Smooth muscle cell (in vitro differentiated cells): ENCODE data around the gene CENPN. TPM values are rescaled to one million over a fixed set of nuclear protein-coding genes. Genes with fewer than 3 reads are reported as not detected.

Source experiments
- DNase-seq: peaks from one replicate; lab custom pipeline; 2025; ENCODE audit not compliant: unreplicated experiment; lab: John Stamatoyannopoulos, UW
- H2AFZ ChIP-seq: fragments of 200-600 bp; sonication (generic); 2 replicates; pipeline ENCODE4 v1.6.0; 2016; ENCODE audit warnings: antibody characterized with exemption, low read depth, mild to moderate bottlenecking
- H3F3A ChIP-seq: fragments of 200-600 bp; sonication (generic); 2 replicates; pipeline ENCODE4 v1.6.0; 2017; ENCODE audit warnings: antibody characterized with exemption, low read depth
- H3K27ac ChIP-seq: fragments of 200-600 bp; sonication (generic); 2 replicates; pipeline ENCODE4 v1.5.1; 2016; ENCODE audit warnings: low read depth, mild to moderate bottlenecking
- H3K27me3 ChIP-seq: fragments of 200-600 bp; sonication (generic); 2 replicates; pipeline ENCODE4 v1.6.1; 2016; ENCODE audit warnings: low read depth, mild to moderate bottlenecking
- H3K36me3 ChIP-seq: fragments of 200-600 bp; sonication (generic); 2 replicates; pipeline ENCODE4 v1.5.1; 2016; ENCODE audit warnings: low read depth
- H3K4me1 ChIP-seq: fragments of 200-600 bp; sonication (generic); 2 replicates; pipeline ENCODE4 v1.5.1; 2016; ENCODE audit warnings: low read depth
- H3K4me2 ChIP-seq: fragments of 200-600 bp; sonication (generic); 2 replicates; pipeline ENCODE4 v1.6.0; 2016; ENCODE audit warnings: mild to moderate bottlenecking
- H3K4me3 ChIP-seq: fragments of 200-600 bp; sonication (generic); 2 replicates; pipeline ENCODE4 v1.5.1; 2016; ENCODE audit warnings: mild to moderate bottlenecking
- H3K79me2 ChIP-seq: fragments of 200-600 bp; sonication (generic); 2 replicates; pipeline ENCODE4 v1.6.0; 2016; ENCODE audit warnings: low read depth, mild to moderate bottlenecking
- H3K9ac ChIP-seq: fragments of 200-600 bp; sonication (generic); 2 replicates; pipeline ENCODE4 v1.6.0; 2016; ENCODE audit warnings: low read depth
- H3K9me3 ChIP-seq: fragments of 200-600 bp; sonication (generic); replicated peaks from 2 replicates; pipeline ENCODE4 v1.5.1; 2016; ENCODE audit warnings: low read depth
- H4K20me1 ChIP-seq: fragments of 200-600 bp; sonication (generic); 2 replicates; pipeline ENCODE4 v1.6.0; 2016; ENCODE audit warnings: low read depth
- WGBS: methylation state at CpG from one replicate; pipeline ENCODE4 v1.1.7; 2016; ENCODE audit warnings: low lambda C conversion rate; 5-methylcytosine and 5-hydroxymethylcytosine counted together
- polyA plus RNA-seq: library from polyadenylated mRNA; unstranded; fragments of >200 nt; fragmentation: Nextera tagmentation; extraction: Ambion mirVana; gene quantifications from 2 replicates; pipeline ENCODE4 v1.2.1, GENCODE V29; 2016
- total RNA-seq: library from RNA; depleted of rRNA; stranded (reverse); fragments of >200 nt; gene quantifications from 2 replicates; pipeline ENCODE4 v1.2.3, GENCODE V29; 2014
- TF ChIP-seq, protein P1 (sequence below): fragments of 200-600 bp; sonication (generic); IDR thresholded peaks from 2 replicates; pipeline ENCODE4 v1.5.1; 2017; ENCODE audit warnings: borderline replicate concordance, mild to moderate bottlenecking, antibody characterized with exemption; ENCODE audit not compliant: insufficient read depth, poor library complexity, severe bottlenecking

Gene CENPN
- total and polyA plus RNA-seq, 2 experiments from 2014 or later = 18.8 to 25.1 TPM

DNA sequence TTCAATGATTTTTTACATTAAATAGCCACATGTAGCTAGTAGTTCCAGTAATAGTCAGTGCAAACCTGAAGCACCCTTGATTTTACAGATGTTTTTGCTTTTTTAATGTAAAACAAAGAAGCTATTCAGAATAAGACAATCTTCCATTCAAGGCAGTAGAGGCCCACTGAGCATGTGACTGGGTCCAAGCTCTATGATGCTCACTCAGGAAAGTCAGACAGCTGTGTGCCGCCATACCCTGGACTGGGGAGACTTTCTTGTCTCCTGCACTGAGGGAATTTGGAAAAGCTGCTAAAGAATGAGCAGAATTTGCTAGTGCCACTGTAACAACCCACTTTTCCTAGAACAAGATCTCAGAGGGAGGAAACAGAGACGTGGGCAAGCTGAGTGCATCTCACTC, 11.5 kb downstream of the CENPN start:
- no peak overlapping the region for H3K4me2 ChIP-seq
- H3K9me3 ChIP-seq = no peaks in the 10 kb centered on the region
- no peaks in the 10 kb centered on the region for H3K27me3 ChIP-seq
- H2AFZ ChIP-seq = no peak overlapping the region
- H3K9ac ChIP-seq = no peak overlapping the region
- WGBS = 92% methylated on average over 2 of the region's 2 CpGs
- no peak overlapping the region for H3K27ac ChIP-seq
- TF ChIP-seq, protein P1, sequence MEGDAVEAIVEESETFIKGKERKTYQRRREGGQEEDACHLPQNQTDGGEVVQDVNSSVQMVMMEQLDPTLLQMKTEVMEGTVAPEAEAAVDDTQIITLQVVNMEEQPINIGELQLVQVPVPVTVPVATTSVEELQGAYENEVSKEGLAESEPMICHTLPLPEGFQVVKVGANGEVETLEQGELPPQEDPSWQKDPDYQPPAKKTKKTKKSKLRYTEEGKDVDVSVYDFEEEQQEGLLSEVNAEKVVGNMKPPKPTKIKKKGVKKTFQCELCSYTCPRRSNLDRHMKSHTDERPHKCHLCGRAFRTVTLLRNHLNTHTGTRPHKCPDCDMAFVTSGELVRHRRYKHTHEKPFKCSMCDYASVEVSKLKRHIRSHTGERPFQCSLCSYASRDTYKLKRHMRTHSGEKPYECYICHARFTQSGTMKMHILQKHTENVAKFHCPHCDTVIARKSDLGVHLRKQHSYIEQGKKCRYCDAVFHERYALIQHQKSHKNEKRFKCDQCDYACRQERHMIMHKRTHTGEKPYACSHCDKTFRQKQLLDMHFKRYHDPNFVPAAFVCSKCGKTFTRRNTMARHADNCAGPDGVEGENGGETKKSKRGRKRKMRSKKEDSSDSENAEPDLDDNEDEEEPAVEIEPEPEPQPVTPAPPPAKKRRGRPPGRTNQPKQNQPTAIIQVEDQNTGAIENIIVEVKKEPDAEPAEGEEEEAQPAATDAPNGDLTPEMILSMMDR = no peak
- H3K79me2 ChIP-seq = no peaks in the 10 kb centered on the region
- H3F3A ChIP-seq = no peaks in the 10 kb centered on the region
- no peak for DNase-seq
- H4K20me1 ChIP-seq = no peaks in the 10 kb centered on the region
- H3K4me3 ChIP-seq = no peak overlapping the region
- H3K4me1 ChIP-seq = no peaks in the 10 kb centered on the region
- H3K36me3 ChIP-seq = peaks cover 17% of the 10 kb centered on the region

GRCh38 chr16:81026429-81026828, 19.4 kb downstream of the CENPN start:
- H3F3A ChIP-seq = no peaks in the 10 kb centered on the region
- H3K79me2 ChIP-seq = no peaks in the 10 kb centered on the region
- TF ChIP-seq, protein P1 = no peak
- no peaks in the 10 kb centered on the region for H3K27me3 ChIP-seq
- no peak overlapping the region for H3K9ac ChIP-seq
- no peak overlapping the region for H3K4me3 ChIP-seq
- no peak for DNase-seq
- H3K9me3 ChIP-seq = no peaks in the 10 kb centered on the region
- WGBS = 95% methylated on average over 4 of the region's 4 CpGs
- H3K27ac ChIP-seq = no peak overlapping the region
- H3K4me2 ChIP-seq = no peak overlapping the region
- H2AFZ ChIP-seq = no peak overlapping the region
- no peaks in the 10 kb centered on the region for H4K20me1 ChIP-seq
- H3K36me3 ChIP-seq = peaks cover 5% of the 10 kb centered on the region
- H3K4me1 ChIP-seq = no peaks in the 10 kb centered on the region

DNA sequence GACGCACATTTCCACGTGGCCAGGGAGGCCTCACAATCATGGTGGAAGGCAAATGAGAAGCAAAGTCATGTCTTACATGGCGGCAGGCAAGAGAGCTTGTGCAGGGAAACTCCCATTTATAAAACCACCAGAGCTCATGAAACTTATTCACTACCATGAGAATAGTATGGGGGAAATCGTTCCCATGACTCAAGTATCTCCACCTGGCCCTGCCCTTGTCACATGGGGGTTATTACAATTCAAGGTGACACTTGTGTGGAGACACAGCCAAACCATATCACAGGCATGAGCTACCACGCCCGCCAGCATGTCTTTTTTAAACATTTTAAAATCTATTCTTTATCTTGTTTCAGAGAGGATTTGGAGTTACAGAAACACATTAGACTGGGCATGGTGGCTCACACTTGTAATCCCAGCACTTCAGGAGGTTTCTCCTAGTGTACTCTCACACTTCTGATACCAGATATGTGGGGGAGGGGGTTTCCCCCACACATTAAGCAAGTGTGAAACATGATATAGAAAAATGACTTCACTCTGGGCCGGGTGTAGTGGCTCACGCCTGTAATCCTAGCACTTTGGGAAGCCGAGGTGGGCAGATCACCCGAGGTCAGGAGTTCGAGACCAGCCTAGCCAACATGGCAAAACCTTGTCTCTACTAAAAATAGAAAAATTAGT, 23.1 kb downstream of the CENPN start:
- Histone ChIP-seq H2AFZ (no peak overlapping the region), H3K9me3 (no peaks in the 10 kb centered on the region), H3K27ac (no peak overlapping the region), H4K20me1 (no peaks in the 10 kb centered on the region), H3F3A (no peaks in the 10 kb centered on the region), H3K4me1 (no peaks in the 10 kb centered on the region), H3K79me2 (no peaks in the 10 kb centered on the region), H3K4me3 (no peak overlapping the region), H3K36me3 (no peaks in the 10 kb centered on the region), H3K4me2 (no peak overlapping the region), H3K9ac (no peak overlapping the region), H3K27me3 (no peaks in the 10 kb centered on the region)
- DNase-seq = no peak
- 96% methylated on average over 11 of the region's 11 CpGs for WGBS
- TF ChIP-seq, protein P1 = no peak

- Histone ChIP-seq H3K27ac (peak within 1 kb of the TSS; percentile 1), H3K9ac (peak within 1 kb of the TSS; percentile 81), H3K27me3 (no peaks in the 10 kb centered on the region), H3K4me2 (peak within 1 kb of the TSS; percentile 87), H4K20me1 (peaks cover 35% of the 10 kb centered on the region), H3K79me2 (peaks cover 35% of the 10 kb centered on the region), H3K9me3 (no peaks in the 10 kb centered on the region), H3K4me3 (peak within 1 kb of the TSS; percentile 92), H3K4me1 (peaks cover 10% of the 10 kb centered on the region), H3F3A (no peaks in the 10 kb centered on the region), H2AFZ (peak within 1 kb of the TSS; percentile 85), H3K36me3 (no peaks in the 10 kb centered on the region)
- TF ChIP-seq, protein P1 = peak; percentile 98
- 9% methylated on average over 40 of the region's 54 CpGs for WGBS
- peak; percentile 49 for DNase-seq
These were observed 28.5 kb downstream of the CENPN start, which contains the start of gene ATMIN for GRCh38 chr16:81035398-81035974. ATMIN (plus strand) TSS chr16:81035842; CDS start chr16:81035871, 29 bp downstream.
